Gastrocnemius medialis (tissue), 4 donors: ENCODE measurements around the gene CST9L. TPM values are rescaled to one million over a fixed set of nuclear protein-coding genes. Genes with fewer than 3 reads are reported as not detected.

Experiments used
- ATAC-seq, 2 donors: fragments of 150-250 bp; one replicate each; pipeline ENCODE4 v1.9.1; 2016
- DNase-seq, 2 donors: peaks; one replicate each; pipeline ENCODE4 v3.0.0-alpha.2; 2019
- H3K27ac ChIP-seq, 4 donors: fragments of 200-600 bp; sonication (generic); 1 replicate in 1 of 4; 2 replicates in 3 of 4; pipeline ENCODE4 v1.5.1; 2016 to 2018; ENCODE audit warnings: mild to moderate bottlenecking in 2 of 4, moderate library complexity in 1 of 4
- H3K27me3 ChIP-seq, 3 donors: fragments of 200-600 bp; sonication (generic) in 2 of 3; 1 replicate in 1 of 3; 2 replicates in 2 of 3; pipeline versions ENCODE4 v1.5.1 to v1.6.0; 2016 to 2019; ENCODE audit warnings: mild to moderate bottlenecking in 1 of 3, moderate library complexity in 1 of 3
- H3K36me3 ChIP-seq, 2 donors: fragments of 200-600 bp; sonication (generic) in 1 of 2; one replicate each; pipeline ENCODE4 v1.5.1; 2017 to 2018
- H3K4me1 ChIP-seq, 2 donors: fragments of 200-600 bp; sonication (generic) in 1 of 2; one replicate each; pipeline ENCODE4 v1.5.1; 2016 to 2017; ENCODE audit warnings: mild to moderate bottlenecking in 2 of 2
- H3K4me3 ChIP-seq, 4 donors: fragments of 200-600 bp; sonication (generic) in 3 of 4; 1 replicate in 1 of 4; 2 replicates in 3 of 4; pipeline ENCODE4 v1.5.1; 2016 to 2019; ENCODE audit warnings: mild to moderate bottlenecking in 2 of 4
- H3K9me3 ChIP-seq, 3 donors: fragments of 200-600 bp; sonication (generic) in 2 of 3; 1 replicate in 1 of 3; 2 replicates in 2 of 3; pipeline ENCODE4 v1.5.1; 2016 to 2019
- CTCF ChIP-seq, 5 experiments: fragments of 450-650 bp in 3 of 5; fragments of 200-600 bp in 2 of 5; sonication (generic) in 2 of 5; IDR thresholded peaks in 4 of 5; conservative IDR thresholded peaks in 1 of 5; 1 replicate in 4 of 5; 2 replicates in 1 of 5; pipeline ENCODE4 v1.5.1; 2016 to 2019; ENCODE audit warnings: antibody characterized with exemption in 5 of 5, mild to moderate bottlenecking in 3 of 5, moderate library complexity in 3 of 5
- POLR2A ChIP-seq, 2 donors: fragments of 450-650 bp; IDR thresholded peaks; one replicate each; pipeline ENCODE4 v1.6.1; 2017; ENCODE audit warnings: antibody characterized with exemption in 2 of 2, mild to moderate bottlenecking in 2 of 2, moderate library complexity in 2 of 2
- in situ Hi-C, 4 donors: fragments of 200-750 bp; cut with MboI; loops; one replicate each; pipeline versions ENCODE4 v1.15.0 to v1.8.0; 2017; ENCODE audit warnings: low sequenced_read_pairs in 4 of 4
- intact Hi-C: fragments of 100-400 bp; cut with DNase I; formaldehyde crosslinking; loops from one replicate; pipeline ENCODE4 v1.15.1; 2023; ENCODE audit warnings: low total_unique reads
- total RNA-seq, 4 donors: library from RNA; depleted of rRNA; stranded (reverse); fragments of >200 nt; gene quantifications; one replicate each; pipeline versions ENCODE4 v1.1.0 to v1.2.3, GENCODE V29; 2016

CST9L gene
- total RNA-seq, 4 donors from 2014 or later = not detected

DNA sequence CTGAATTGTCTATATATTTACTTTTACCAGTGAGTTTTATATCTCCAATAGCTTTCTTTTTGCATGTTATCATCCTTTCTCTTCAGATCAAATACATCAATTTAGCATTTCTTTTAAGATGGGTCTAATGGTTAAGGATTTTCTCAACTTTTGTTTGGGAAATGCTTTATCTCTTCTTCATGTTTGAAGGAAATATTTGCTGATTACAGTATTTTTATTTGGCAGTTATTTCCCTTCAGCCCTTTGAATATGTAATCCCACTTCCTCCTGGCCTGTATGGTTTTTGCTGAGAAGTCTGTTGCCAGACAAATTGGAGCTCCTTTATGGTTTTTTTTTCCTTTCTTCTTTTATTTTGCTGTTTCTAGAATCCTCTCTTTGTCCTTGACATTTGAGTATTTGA, 6.7 kb upstream of the CST9L start:
- Histone ChIP-seq H3K4me3 (no peak overlapping the region), H3K27me3 (no peaks in the 10 kb centered on the region), H3K27ac (no peak overlapping the region), H3K4me1 (no peaks in the 10 kb centered on the region), H3K36me3 (no peaks in the 10 kb centered on the region), H3K9me3 (no peaks in the 10 kb centered on the region)
- in situ Hi-C loops (no loop called here), intact Hi-C loops (no loop called here)
- ATAC-seq = no peak
- TF ChIP-seq CTCF (IDR thresholded peaks at IDR 0.05 in 4 of 5, conservative IDR thresholded peaks at IDR 0.05 in 1 of 5) (no peak), POLR2A (IDR thresholded peaks at IDR 0.05) (no peak)
- no peak for DNase-seq

DNA sequence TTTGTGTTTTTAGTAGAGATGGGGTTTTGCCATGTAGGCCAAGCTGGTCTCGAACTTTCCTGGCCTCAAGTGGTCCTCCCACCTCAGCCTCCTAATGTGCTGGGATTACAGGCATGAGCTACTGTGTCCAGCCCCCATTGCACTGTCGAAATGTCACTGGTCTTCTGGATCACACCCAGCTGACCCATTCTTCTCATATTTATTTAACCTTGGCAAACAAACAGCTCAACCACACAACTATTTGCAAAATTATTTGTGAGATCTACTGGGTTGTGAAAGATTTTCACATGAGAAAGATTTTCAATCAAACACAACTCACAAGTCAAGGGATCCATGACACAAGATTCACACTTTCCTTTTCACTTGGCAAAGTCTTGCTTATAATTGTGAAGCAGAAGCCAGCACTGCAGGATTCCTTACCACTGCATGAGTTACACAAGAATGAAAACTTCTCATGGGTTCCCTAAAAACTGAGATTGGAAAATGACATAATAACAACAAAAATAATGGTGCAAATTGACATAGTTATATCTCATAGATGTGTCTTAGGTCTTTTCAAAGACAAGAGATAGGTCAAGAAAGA, 2.0 kb upstream of the CST9L start:
- Histone ChIP-seq H3K4me1 (no peaks in the 10 kb centered on the region), H3K27ac (no peak overlapping the region), H3K27me3 (no peaks in the 10 kb centered on the region), H3K4me3 (no peak overlapping the region), H3K36me3 (no peaks in the 10 kb centered on the region), H3K9me3 (no peaks in the 10 kb centered on the region)
- DNase-seq (no peak), ATAC-seq (no peak)
- TF ChIP-seq CTCF (IDR thresholded peaks at IDR 0.05 in 4 of 5, conservative IDR thresholded peaks at IDR 0.05 in 1 of 5) (no peak), POLR2A (IDR thresholded peaks at IDR 0.05) (no peak)
- intact Hi-C loops (no loop called here), in situ Hi-C loops (no loop called here)

DNA sequence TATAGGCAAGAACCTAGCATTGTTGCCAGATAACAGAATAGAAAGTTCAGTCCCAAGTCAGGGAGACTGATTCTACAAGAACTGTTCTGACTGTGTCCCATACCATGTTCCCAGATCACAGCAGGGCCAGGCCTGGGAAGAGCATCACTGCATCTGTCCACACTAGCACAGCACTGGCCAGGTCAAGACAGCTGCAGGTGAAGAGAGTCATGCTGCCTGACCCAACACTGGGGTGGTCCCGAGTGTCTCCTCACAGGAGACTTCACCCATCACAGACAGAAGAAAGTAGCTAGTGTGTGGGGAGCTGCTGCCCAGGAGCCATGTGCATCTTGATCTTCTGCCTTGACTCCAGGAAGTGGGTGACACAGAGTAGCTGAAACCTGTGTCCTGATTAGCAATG, 1.3 kb upstream of the CST9L start:
- no peak for ATAC-seq
- no peak overlapping the region for H3K4me3 ChIP-seq
- no peaks in the 10 kb centered on the region for H3K36me3 ChIP-seq
- H3K9me3 ChIP-seq = no peaks in the 10 kb centered on the region
- DNase-seq = no peak
- H3K27ac ChIP-seq = no peak overlapping the region
- in situ Hi-C loops = no loop called here
- H3K4me1 ChIP-seq = no peaks in the 10 kb centered on the region
- no peaks in the 10 kb centered on the region for H3K27me3 ChIP-seq
- intact Hi-C loops = no loop called here
- TF ChIP-seq POLR2A (IDR thresholded peaks at IDR 0.05) (no peak), CTCF (IDR thresholded peaks at IDR 0.05 in 4 of 5, conservative IDR thresholded peaks at IDR 0.05 in 1 of 5) (no peak)

- Histone ChIP-seq H3K27ac (no peak overlapping the region), H3K36me3 (no peaks in the 10 kb centered on the region), H3K4me3 (no peak overlapping the region), H3K9me3 (no peaks in the 10 kb centered on the region), H3K4me1 (no peaks in the 10 kb centered on the region), H3K27me3 (no peaks in the 10 kb centered on the region)
- in situ Hi-C loops = no loop called here
- no peak for DNase-seq
- no peak for TF ChIP-seq POLR2A (IDR thresholded peaks at IDR 0.05)
- no peak for TF ChIP-seq CTCF (IDR thresholded peaks at IDR 0.05 in 4 of 5, conservative IDR thresholded peaks at IDR 0.05 in 1 of 5)
- intact Hi-C loops = no loop called here
- ATAC-seq = no peak
Observed at GRCh38 chr20:23568971-23569330, 667 bp upstream of the CST9L start.
